GM21717 (cell line): ENCODE measurements around the gene TMEM134.
"Not testable (repeated sequence)": the region's sequence is repeated elsewhere in the genome, so short reads cannot be mapped to it uniquely, and the experiment has no call there.

Experiments used
- ATAC-seq: cut with Tn5 transposase; IDR thresholded peaks from one replicate; pipeline ENCODE4 v1.9.1; 2021; ENCODE audit warnings: mild to moderate bottlenecking, moderate library complexity; ENCODE audit not compliant: unreplicated experiment

Gene TMEM134, protein sequence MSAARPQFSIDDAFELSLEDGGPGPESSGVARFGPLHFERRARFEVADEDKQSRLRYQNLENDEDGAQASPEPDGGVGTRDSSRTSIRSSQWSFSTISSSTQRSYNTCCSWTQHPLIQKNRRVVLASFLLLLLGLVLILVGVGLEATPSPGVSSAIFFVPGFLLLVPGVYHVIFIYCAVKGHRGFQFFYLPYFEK

DNA sequence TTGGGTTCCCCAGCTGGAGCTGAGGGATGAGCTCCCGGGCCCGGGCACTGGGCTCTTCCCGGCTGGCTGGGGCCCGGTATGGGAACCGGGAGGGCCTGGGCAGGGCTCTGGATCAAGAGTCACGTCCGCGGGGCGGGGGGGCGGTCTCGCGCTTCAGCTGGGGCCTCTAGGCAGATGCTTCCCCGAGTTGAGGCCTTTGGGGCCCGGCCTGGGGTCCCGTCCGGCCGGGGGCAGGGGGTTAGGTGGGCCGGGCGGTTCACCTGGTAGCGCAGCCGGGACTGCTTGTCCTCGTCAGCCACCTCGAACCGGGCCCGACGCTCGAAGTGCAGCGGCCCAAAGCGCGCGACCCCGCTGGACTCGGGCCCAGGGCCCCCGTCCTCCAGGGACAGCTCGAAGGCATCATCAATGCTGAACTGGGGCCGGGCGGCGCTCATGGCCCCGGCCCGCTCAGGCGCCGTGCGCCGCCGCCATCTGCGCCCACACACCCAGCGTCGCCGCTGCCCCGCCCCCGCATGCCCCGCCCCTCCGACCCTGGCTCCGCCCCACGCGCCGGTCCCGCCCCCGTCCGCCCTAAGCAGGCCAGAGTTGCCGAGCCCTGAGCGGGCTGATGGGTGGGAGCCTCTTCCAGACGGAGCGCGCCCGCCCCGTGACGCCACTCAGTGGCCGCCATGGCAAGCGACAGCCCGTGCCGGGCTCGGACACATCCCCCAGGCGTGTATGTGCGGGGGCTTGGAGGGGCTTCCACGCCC is at the start of gene TMEM134:
TSS of gene TMEM134 (minus strand) at position 493 of the 749 bp plus-strand sequence. CDS start at position 434, 59 bp downstream.
- peak; percentile 65 for ATAC-seq

DNA sequence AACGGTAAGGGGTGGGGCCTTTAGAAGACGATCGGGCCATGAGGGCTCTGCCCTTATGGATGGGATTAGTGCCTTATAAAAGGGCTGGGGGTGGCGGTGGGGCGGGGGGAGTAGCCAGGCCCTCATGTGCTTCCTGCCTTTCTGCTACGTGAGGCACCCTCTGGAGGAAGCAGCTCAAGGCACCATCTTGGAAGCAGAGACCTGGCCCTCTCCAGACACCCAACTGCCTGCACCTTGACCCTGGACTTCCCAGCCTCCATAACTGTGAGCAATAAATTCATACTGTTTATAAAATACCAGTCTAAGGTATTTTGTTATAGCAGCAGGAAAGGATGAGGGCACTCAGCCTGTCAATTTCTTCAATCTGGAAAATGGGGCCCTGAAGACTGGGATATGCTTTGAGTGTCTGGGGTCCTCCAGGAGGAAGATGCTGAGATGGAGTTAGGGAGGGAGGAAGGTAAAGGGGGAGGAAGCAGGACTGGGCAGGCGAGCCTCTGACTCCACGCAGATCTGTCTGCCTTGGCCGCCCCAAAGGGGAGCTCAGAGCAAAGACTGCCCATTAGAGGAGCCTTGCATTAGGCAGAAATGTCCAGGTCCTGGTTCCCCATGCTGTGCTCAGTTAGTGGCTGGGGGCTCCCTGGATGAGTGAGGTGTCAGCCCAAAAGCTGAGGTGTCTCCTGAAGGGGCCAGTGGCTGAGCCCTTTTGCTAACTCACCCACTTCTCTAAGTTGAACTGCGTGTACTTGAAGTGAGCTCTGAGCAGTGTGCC is 48.9 kb upstream of the TMEM134 start:
- ATAC-seq, result no peak

DNA sequence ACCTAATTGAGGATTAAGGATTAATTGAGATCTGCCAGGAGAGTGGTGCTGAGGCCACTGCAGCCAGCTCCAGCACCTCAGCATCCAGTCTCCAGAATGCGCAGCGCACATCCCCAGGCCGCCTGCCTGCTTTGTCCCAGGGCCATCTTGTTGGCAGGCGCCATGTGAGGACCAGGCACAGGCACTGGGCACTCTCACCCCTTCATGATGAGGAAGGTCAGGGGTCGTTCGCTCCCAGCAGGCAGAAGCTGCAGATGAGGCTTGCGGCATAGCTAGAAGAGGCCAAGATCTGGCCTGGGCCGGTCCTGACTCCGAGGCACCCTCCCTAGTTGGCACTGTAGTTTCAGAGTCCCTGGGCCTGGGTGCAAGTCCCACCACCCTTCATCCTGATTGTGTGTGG is 47.8 kb upstream of the TMEM134 start:
- ATAC-seq, result no peak

DNA sequence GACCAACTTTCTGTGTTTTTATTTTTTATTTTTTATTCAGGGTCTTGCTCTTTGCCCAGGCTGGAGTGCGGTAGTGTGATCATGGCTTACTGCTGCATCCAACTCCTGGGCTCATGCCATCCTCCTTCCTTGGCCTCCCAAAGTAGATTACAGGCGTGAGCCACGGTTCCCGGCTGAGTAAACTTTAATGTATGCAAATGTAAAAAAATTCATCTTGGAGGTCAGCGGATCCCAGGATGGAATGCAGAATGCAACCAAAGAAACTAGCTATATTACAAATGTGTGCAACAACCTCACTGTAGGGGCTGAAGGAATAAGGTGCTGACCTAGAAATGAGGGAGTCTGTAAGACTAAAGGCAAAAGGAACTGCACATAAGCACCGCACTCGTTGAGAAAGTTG is 45.1 kb upstream of the TMEM134 start:
- ATAC-seq, result no peak

DNA sequence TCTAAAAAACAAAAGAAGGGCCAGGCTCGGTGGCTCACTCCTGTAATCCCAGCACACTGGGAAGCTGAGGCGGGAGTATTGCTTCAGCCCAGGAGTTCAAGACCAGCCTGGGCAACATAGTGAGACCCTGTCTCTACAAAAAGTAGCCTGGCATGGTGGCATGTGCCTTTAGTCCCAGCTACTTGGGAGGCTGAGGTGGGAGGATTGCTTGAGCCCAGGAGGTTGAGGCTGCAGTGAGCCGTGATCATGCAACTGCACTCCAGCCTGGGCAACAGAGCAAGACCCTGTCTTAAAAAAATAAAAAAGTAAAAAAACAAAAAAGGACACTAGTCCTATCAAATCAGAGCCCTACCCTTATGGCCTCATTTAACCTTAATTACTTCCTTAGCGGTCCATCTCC is 42.5 kb upstream of the TMEM134 start:
- not testable (repeated sequence) for ATAC-seq

DNA sequence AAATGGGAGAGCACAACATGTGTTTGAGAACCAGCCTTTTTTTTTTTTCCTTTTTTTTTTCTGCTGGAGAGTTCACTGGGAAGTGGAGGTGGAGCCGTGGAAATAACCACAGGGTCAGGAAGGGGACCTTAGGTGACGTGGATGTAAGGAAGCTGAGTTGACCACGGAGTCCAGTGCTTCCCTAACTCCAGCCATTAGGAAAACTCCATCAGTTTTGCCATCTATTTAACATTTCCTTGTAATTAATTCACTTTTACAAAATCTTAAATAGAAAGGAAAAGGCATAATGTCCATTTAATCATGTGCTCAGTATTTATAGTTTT is 40.9 kb upstream of the TMEM134 start:
- no peak for ATAC-seq

DNA sequence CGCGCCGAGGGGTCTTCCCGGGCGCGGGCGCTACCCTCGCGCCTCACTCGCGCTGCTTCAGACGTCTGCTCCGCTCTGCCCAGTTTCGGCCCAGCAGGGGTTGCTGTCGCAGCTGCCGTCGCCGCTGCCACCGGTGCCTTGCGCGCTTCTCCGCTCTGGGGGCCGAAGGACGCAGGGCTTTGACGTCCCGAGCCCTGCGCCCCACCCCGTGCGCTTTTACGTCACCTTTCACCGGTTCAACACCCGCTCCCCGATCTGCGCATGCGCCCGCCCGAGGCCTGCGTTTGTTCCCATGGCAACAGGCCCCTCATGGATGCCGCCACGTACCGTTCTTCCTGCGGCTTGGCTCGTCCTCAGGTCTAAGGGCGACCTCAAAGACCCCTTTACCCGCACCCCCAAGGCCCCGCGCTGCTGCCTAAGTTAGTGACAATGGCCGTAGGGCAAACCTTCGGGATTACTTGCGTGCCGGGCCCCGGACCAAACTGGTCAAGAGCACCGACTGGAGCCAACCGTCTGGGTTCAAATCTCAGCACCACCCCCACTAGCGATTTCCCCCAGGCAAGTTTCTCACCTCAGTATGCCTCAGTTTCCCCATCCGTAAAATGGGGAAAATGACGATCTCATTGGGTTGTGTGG is 39.6 kb upstream of the TMEM134 start:
- ATAC-seq, result peak; percentile 33

DNA sequence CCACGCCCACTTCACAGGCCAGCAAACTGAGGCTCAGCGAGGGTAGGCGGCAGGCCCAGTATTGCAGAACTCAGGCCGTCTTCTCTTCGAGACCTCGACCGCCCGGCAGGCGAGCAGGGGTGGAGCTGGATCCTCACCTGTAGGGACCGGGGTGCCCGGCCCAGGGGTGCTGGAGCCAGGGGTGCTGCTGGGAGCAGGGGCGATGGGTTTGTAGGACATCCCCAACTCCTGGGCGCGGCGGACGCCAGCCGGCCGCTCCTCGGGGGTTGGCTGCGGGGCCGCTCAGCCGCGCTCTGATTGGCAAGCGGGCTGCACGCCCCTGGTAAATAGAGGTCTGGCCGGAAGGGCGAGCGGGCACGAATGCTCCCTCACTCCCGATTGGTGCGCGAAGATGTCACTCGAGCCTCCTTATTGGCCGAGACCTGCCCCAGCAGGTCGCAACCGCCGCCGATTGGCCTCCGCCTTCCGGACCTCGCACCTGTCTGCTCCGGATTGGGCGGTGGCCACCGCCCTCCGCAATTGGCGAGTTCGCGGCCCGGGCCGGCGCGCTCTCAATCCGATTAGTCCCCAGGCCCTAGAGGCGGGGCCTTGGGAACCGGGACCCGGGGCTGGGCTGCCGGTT is 38.9 kb upstream of the TMEM134 start, which contains the start of gene CDK2AP2:
TSS of gene CDK2AP2 (minus strand) at position 299 of the 622 bp plus-strand sequence. CDS start at position 219, 80 bp downstream.
- ATAC-seq, result peak; percentile 65

DNA sequence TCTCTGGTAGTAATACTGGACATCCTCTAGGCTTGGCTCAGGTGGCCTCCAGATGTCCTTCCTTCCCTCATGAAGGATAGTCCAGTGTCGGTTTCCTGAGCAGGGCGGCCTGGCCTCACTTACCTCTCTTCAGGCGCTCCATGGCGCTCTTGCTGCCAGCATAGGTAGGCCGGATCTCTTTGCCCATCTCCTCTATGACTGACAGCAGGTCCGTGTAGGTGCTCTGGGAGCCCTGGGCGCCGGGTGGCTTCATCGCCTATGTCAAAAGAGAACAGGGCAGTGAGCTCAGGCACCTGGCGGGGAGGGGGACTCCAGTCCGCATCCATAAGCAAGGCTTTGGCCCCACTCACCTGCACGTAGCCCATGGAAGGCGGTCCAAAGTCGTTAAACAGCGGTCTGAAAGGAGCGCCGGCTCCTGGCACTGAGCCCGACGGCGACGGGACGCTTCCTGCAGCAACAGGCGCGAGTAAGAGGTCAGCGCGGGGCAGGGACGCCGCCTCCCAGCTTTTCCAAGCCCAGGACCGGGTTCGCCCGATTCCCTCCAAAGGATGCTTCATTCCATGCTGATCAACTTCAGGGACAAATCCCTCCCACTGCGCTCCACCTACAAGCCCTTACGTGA is 38.3 kb upstream of the TMEM134 start:
- no peak for ATAC-seq

DNA sequence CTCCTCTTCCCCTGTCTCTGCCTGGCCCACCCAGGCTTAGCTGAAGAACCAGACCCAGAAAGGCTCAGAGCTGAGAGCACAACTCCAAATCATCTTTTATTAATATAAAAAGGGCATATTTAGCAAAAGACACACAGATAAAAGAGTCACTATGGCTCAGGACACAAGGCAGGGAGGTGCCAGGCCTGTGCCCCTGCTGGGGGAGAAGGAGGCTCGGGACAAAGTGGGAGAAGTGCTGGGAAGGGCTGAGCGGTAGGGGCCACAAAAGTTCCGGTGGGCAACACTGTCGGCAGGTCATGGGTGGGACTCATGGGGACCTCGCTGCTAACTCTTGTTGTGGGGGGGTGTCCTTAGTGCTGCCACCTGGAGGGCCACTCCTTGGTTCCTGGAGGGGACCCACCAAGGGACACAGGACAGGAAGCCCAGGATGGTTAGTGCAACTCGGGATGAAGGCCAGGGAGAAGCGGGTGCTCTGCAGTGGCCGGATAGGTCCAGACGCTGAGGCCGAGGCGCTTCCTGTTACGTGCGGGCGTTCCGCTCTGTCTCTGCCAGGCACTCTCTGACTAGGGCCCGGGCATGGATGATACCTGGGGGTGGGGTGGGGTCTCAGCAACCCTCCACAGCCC is 37.5 kb upstream of the TMEM134 start:
- no peak for ATAC-seq

DNA sequence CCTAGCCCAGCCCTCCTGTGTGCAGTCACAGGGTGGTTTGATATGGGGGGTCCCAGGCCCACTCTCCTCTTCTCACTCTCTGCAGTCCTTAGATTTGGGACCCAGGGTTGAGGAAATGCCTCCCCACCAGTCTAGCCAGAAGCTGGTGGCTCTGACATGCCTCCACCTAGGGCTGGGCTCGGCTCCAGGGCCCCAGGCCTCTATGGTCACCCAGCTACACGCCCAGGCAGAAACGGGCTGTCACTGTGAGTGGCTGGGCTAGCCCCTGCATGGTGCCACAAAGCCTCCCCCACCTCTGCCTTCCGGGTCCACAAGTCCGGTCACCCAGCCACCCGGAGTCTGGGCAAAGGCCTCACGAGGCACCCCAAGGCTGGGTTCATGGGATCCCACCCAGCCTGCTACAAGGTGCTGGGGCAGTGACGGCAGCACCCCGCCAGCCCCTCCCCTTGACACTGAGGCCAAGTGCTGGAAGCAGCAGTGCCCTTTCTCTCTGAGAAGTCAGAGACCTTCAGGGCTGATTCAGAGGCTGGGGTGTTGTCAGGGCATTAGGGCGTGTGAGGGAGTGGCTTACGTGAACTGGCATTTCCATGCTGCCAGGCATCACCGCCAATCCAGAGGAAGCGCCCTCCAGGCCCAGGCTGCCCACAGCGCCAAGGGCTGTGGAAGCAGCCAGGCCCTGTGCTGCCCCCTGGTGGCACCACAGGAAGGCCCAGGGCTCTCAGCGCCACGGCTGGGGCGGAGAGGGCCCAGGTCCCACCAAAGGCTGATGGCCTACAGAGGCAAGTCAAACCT is 36.8 kb upstream of the TMEM134 start:
- ATAC-seq, result no peak

DNA sequence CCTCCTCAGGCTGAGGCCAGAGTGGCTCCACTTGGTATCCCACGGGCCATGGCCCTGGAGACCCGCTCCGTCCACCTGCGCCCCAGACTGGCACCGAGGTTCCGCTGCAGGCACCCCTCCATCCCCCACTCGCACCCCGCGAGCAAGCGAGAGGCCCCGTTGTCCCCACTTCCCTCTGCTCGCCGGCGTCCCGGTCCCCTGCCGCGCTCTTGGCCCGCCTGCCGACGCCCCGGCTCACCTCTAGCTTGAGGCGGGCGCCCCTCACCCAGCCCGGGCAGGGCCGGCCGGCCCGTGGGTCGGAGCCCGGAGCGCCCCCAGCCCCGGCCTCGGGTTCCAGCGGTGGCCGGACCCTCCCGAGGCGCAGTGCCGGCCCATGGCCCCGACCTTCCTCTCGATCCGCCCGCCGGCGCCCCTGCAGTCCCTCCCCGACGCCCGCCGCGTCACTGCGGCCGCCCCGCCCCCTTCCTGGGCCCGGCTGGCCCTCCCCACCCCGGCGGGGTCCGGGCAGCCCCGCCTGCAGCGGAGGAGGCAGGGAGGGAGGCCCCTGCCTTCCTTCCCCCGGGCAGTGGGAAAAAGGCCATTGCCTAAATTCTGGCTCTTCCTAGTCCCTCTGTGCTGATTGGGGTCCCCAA is 36.0 kb upstream of the TMEM134 start, which contains the start of gene PITPNM1:
TSS of gene PITPNM1 (minus strand) at position 414 of the 632 bp plus-strand sequence. CDS start 1,183 bp downstream, outside the sequence.
- ATAC-seq, result no peak

DNA sequence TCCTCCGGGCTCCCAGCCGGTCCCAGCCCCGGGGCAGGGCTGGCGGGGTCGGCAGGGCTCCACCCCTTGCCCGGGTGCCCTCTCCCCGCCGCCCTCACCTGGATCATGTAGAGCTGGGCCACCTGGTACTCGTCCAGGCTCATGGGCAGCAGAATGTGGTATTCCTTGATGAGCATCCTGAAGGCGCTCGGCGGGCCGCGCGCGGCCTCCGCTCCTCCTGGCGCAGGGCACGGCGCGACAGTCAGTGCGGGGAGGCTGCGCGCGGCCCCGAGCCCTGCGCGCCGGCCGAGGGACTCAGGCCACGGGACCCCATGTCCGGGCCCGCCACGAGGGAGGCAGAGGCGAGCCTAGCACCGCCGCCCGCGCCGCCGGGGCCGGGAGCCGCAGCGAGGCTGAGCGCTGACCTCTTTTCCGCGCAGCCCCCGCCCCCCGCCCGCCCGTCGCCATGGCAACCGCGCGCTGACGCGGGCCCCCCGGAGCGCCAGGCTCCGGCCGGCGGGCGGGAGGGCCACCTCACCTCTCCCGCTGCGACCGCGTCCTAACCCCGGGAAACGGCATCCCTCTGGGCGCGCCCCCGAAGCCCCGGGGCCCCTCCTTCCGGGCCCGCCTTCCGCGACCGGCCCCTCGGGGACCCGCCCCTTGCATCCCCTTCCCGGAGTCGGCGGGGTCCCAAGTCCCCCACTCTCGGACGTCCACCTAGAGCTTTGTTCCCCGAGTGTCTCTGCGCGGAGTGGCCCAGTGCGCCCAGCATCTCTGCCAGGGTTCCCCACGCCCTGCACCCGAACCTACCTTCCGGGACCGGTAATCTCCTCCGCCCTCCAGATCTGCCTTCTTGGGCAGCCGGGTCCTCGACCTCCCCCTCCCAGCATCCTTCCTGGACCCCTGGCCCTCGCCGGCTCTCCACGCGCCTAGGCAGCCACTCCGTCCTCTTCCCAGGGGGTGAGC is 35.2 kb upstream of the TMEM134 start:
- no peak for ATAC-seq

DNA sequence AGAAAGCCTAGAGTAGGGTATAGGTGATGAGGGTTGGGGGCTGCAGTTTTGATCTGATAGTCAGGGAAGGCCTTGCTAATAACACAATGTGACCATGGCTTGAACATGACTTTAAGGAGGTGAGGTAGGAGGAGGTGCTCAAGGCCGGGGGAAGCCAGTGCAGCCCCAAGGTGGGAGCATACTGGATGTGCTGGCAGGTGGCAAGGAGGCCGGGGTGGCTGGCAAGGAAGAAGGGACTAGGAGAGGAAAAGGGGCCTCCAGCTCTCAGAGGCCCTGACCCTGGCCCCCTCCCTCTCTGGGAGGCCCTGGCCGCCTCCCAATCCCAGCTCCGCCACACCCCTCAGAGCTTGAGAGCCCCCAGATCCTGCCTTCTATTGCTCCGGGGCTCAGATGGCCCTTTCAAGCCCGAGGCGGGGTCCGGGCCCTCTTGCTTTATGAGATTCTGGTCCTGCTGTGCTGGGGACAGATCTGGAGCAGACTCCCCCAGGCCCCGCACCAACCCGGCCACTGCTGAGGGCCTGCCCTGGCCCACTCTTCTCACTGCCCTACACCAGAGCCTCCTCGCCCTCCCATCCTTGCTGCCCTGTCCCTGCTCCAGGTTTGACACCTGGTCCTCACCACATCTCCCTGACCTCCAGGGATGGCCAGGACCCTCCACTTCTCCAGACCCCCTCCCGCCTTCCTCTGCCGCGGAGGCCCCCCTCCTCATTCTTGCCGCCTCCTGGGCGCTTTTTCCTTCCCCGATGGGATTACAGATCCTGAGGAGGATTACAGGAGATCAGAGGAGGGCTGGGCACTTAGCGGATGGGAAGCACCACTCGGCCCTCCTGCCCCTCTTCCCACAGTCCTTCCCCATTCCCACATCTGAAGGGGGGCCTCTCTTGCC is 34.3 kb upstream of the TMEM134 start:
- no peak for ATAC-seq

DNA sequence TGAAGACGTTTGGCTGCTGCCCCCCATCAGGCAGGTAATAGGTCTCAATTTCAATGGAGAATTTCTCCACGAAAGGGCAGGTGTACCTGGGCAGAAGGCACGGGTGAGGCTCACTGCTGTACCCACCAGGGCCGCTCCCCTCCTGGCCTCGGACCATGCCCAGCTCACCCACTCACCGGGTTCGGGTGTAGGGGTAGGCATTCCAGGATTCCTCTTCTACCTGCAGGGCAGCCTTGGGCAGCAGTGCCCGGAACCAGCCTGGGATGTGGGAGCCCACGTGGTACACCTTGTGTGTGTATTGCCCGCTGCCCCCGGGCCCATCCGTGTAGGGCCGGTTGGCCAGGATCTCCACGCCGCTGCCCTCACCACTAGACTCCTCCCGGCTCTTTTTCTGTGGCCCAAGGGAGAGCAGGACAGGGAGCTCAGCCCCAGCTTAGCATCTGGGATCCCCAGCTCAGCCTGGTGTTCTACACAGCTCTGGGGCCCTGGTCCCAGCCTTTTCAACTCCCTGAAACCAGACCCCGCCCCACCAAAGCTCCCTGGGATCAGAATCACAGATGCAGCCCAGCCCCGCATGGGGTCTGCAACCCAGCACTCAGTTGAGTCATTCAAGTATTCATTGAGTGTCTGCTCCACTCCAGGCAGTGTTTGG is 33.4 kb upstream of the TMEM134 start:
- ATAC-seq, result no peak

DNA sequence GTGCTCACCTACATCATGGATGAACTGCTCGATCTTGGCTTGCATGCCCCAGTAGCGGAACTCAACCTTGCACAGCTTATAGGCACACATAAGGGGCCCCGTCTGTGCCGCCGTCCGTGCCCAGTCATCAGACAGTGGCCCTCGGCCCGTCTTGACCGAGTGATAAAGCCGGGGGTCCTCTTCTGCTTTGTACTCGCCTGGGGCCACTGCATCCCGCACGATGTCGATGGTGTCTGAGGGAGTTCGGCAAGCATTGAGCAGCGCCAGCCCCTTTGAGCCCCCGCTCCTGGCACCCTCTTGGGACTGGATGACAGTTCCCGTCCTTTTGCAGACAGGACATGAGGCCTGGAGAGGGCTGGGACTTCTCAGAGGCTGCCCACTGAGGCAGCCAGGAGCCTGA is 32.8 kb upstream of the TMEM134 start:
- ATAC-seq, result no peak
